ENCODE measurements around the gene ELN. TPM values are rescaled to one million over a fixed set of nuclear protein-coding genes. Genes with fewer than 3 reads are reported as not detected.
A peak's percentile ranks its signal among the peaks of the same experiment; 100 is the strongest.

ELN gene
- total and polyA plus RNA-seq, 2 donors (not counting 3 experiments of a cell fraction or from before 2014, with no cell fraction given), result 1.7 to 2.6 TPM

- no peaks in the 10 kb centered on the region for H3K9me1 ChIP-seq (replicated peaks; ENCODE audit: control insufficient read depth, extremely low read depth, insufficient read depth, low read length)
- no peaks in the 10 kb centered on the region for H4K20me1 ChIP-seq (replicated peaks; ENCODE audit: control insufficient read depth, extremely low read depth, insufficient read depth, low read length)
- peak overlapping the region; percentile 45 for H3K4me2 ChIP-seq (ENCODE audit: insufficient read depth, low read length)
- H3K79me2 ChIP-seq (ENCODE audit: control insufficient read depth, insufficient read depth, low read length), result no peaks in the 10 kb centered on the region
- CTCF ChIA-PET, result interaction anchor here (1.7 kb wide), 1 partner anchor 12 kb away, joined by 4 read pairs; no protein-coding TSS in a partner anchor
- no TSS peak for BruUV-seq (replicated peaks)
- peaks cover 16% of the 10 kb centered on the region for H3K4me1 ChIP-seq (ENCODE audit: control insufficient read depth, extremely low read depth, insufficient read depth, low read length)
- POLR2A ChIA-PET, result no interaction called here
- no peaks in the 10 kb centered on the region for H3K9me3 ChIP-seq (replicated peaks; ENCODE audit: control insufficient read depth, insufficient read depth, low read length)
- H3K27ac ChIP-seq (ENCODE audit: insufficient read depth, low read depth, low read length), result no peak overlapping the region
- FAIRE-seq (no peak), DNase-seq (ENCODE audit: low read depth, low spot score) (no peak)
- no peak overlapping the region for H3K4me3 ChIP-seq (replicated peaks in 1 of 3; ENCODE audit: insufficient read depth in 1 of 3, low read depth in 1 of 3, low read length in 3 of 3)
- no peak overlapping the region for H3K9ac ChIP-seq (replicated peaks; ENCODE audit: extremely low read depth, insufficient read depth, low read length)
- intact Hi-C loops (cut with micrococcal nuclease), result loop anchor here (5.0 kb wide), 2 partner anchors 35 to 80 kb away; no protein-coding TSS in a partner anchor
- no peak for TF ChIP-seq MAX (IDR thresholded peaks at IDR 0.05; ENCODE audit: insufficient read depth, insufficient read length)
- no peak for TF ChIP-seq FOS (IDR thresholded peaks at IDR 0.05; ENCODE audit: borderline replicate concordance, insufficient read depth, low read length)
- no peak for TF ChIP-seq GATA2 (IDR thresholded peaks at IDR 0.05; ENCODE audit: insufficient read depth, insufficient read length, low read depth, low read length)
- TF ChIP-seq CTCF (IDR thresholded peaks at IDR 0.05; ENCODE audit: extremely low read depth in 1 of 2, insufficient read depth in 1 of 2, low read depth in 1 of 2, low read length in 2 of 2), result no peak
- no peak for TF ChIP-seq POLR2A (IDR thresholded peaks at IDR 0.05; ENCODE audit: low read depth, low read length)
- no peak for TF ChIP-seq EZH2 (IDR thresholded peaks at IDR 0.05; ENCODE audit: borderline replicate concordance, low read depth, low read length, severe bottlenecking)
- no peak for TF ChIP-seq JUN (IDR thresholded peaks at IDR 0.05; ENCODE audit: borderline replicate concordance, insufficient read depth, insufficient read length, low read depth)
- no peaks in the 10 kb centered on the region for H3K36me3 ChIP-seq (ENCODE audit: control insufficient read depth in 2 of 2, extremely low read depth in 1 of 2, insufficient read depth in 2 of 2, low read length in 2 of 2)
- dilution Hi-C loops (cut with MboI; ENCODE audit: extremely low pct_ligation_motif_present, low sequenced_read_pairs), result no loop called here
- H3K27me3 ChIP-seq (ENCODE audit: control insufficient read depth in 2 of 2, insufficient read depth in 2 of 2, low read length in 2 of 2), result peaks cover 0 to 2% of the 10 kb centered on the region in 2 experiments
- peak overlapping the region; percentile 80 for H2AFZ ChIP-seq (ENCODE audit: low read depth, low read length)
Measured at GRCh38 chr7:74022507-74022906, 5.5 kb upstream of the ELN start.

All from endothelial cell of umbilical vein (primary cell).